Measurements from ENCODE around the gene HNF1B. TPM values are rescaled to one million over a fixed set of nuclear protein-coding genes. Genes with fewer than 3 reads are reported as not detected.

Gene HNF1B
- total and polyA plus RNA-seq, 10 of the 15 experiments (the other 5 are each of a cell fraction or from before 2014, with no cell fraction given), result 0.51 to 12.7 (median 1.9) TPM

DNA sequence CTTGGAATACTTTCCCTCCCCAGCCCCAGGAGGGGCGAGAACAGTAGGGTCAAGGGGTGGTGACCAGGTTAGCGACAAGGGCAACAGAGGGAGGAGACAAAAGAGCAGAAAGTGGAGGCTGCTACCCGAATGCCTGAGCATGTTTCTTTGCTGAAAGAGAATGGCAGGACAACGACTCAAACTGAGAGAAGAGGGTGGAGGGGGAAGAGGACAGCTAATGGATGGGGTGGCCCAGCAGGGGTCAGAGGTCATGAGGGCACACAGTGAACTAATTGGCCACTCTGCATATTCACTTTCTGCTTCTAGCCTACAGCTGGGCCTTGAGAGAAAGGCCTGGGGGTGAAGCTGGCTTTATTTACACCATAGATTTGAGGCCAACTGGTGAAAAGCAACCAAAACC is 82.5 kb downstream of the HNF1B start:
- WGBS (ENCODE audit: insufficient coverage, insufficient replicate concordance, low lambda C conversion rate, missing lambda C conversion rate), result 13% methylated on average over 4 of the region's 4 CpGs
- in situ Hi-C loops (cut with MboI), result no loop called here
- ATAC-seq (no peak; the same call in 2 of the 3 replicates), FAIRE-seq (no peak), DNase-seq (ENCODE audit: low read depth, low spot score) (no peak)
- Histone ChIP-seq H3K9me3 (replicated peaks; ENCODE audit: control insufficient read depth, insufficient read depth, low read length) (no peaks in the 10 kb centered on the region), H3K4me1 (ENCODE audit: control insufficient read depth, insufficient read depth, low read length) (no peaks in the 10 kb centered on the region), H3K27me3 (replicated peaks in 1 of 2; ENCODE audit: control insufficient read depth in 2 of 2, insufficient read depth in 2 of 2, low read length in 1 of 2) (no peaks in the 10 kb centered on the region; a peak in 1 of 4 replicates), H3K4me3 (no peak overlapping the region), H3K36me3 (ENCODE audit: control insufficient read depth in 2 of 2, insufficient read depth in 2 of 2, low read length in 1 of 2) (no peaks in the 10 kb centered on the region), H3K4me2 (ENCODE audit: control insufficient read depth, insufficient read depth) (no peak overlapping the region), H3K79me2 (ENCODE audit: control insufficient read depth, insufficient read depth, low read length) (no peaks in the 10 kb centered on the region), H3K9ac (ENCODE audit: control insufficient read depth, insufficient read depth, low read length) (no peak overlapping the region), H2AFZ (ENCODE audit: control insufficient read depth, low read depth, low read length) (no peak overlapping the region), H3K27ac (ENCODE audit: control insufficient read depth, insufficient read depth) (no peak overlapping the region), H4K20me1 (ENCODE audit: control insufficient read depth, insufficient read depth) (no peaks in the 10 kb centered on the region)
- POLR2A ChIA-PET, result interaction anchor here (0.5 kb wide), 1 partner anchor 12 kb away, joined by 7 read pairs; no protein-coding TSS in a partner anchor
- CTCF ChIA-PET, result interaction anchor here (1.0 to 1.1 kb wide), 4 partner anchors 8 to 129 kb away, joined by 3 to 5 read pairs (median 3); no protein-coding TSS in a partner anchor
- TF ChIP-seq CREB1 (IDR thresholded peaks at IDR 0.05; ENCODE audit: low read depth) (no peak), ZNF217 (IDR thresholded peaks at IDR 0.05) (no peak), TARDBP (IDR thresholded peaks at IDR 0.05; ENCODE audit: borderline replicate concordance) (no peak), CHD4 (IDR thresholded peaks at IDR 0.05) (no peak), NR2F1 (conservative IDR thresholded peaks at IDR 0.05) (peak; percentile 41; the same call in 1 of the 2 replicates), RB1 (IDR thresholded peaks at IDR 0.05; ENCODE audit: borderline replicate concordance) (no peak), SMAD1 (IDR thresholded peaks at IDR 0.05; ENCODE audit: low read depth, partially characterized antibody) (no peak), NR2C1 (IDR thresholded peaks at IDR 0.05) (peak; percentile 37; the same call in 1 of the 2 replicates)
- SMC1A ChIA-PET (ENCODE audit: uncharacterized antibody, unreplicated experiment), result interaction anchor here (1.2 to 2.6 kb wide), 3 partner anchors 108 to 130 kb away, joined by 3 to 7 read pairs (median 6); no protein-coding TSS in a partner anchor
- intact Hi-C loops (cut with micrococcal nuclease; ENCODE audit: unreplicated experiment), result no loop called here
- BruUV-seq (replicated peaks), result no TSS peak
- RAD21 ChIA-PET (ENCODE audit: unreplicated experiment), result interaction anchor here (0.8 kb wide), 1 partner anchor 130 kb away, joined by 3 read pairs; no protein-coding TSS in a partner anchor
